IMR-90 (cell line): ENCODE results near the gene ETFA. TPM values are rescaled to one million over a fixed set of nuclear protein-coding genes. Genes with fewer than 3 reads are reported as not detected.

Source experiments
- ATAC-seq: fragments of 200-7000 bp; cut with Tn5 transposase; 2 replicates; pipeline ENCODE4 v1.9.1; 2020; ENCODE audit warnings: low read depth, mild to moderate bottlenecking, moderate library complexity
- BruUV-seq: library from RNA; stranded (reverse); fragments of 400-500 nt; replicated peaks from 2 replicates; lab custom pipeline; 2021; lab: Mats Ljungman, UMichigan
- CTCF ChIA-PET: fragments of 300-600 bp; formaldehyde crosslinking; extraction: SDS; loops from one replicate; lab custom pipeline; 2021; ENCODE audit warnings: antibody characterized with exemption; lab: Yijun Ruan, JAX
- POLR2A ChIA-PET: fragments of 300-600 bp; sonication (Branson Sonifier 250); formaldehyde crosslinking; loops from one replicate; lab custom pipeline; 2022; ENCODE audit warnings: antibody characterized with exemption; ENCODE audit not compliant: unreplicated experiment; lab: Charles Lee
- DNase-seq: peaks from one replicate; pipeline ENCODE4 v3.0.0; 2013
- H2AFZ ChIP-seq: replicated peaks from 2 replicates; pipeline ENCODE3; 2013; ENCODE audit warnings: low read length, mild to moderate bottlenecking; ENCODE audit not compliant: poor library complexity
- H2AK5ac ChIP-seq: 2 replicates; pipeline ENCODE4 v1.6.1; 2013; ENCODE audit warnings: low read depth, low read length, inconsistent platforms
- H2AK9ac ChIP-seq: replicated peaks from 2 replicates; pipeline ENCODE3; 2013; ENCODE audit warnings: mild to moderate bottlenecking, low read depth, low read length, moderate library complexity; ENCODE audit not compliant: poor library complexity
- H2BK120ac ChIP-seq: 2 replicates; pipeline ENCODE4 v1.6.1; 2013; ENCODE audit warnings: low read depth, low read length, inconsistent platforms
- H2BK15ac ChIP-seq: 3 replicates; pipeline ENCODE4 v1.6.1; 2013; ENCODE audit warnings: low read depth, low read length, inconsistent platforms
- H2BK20ac ChIP-seq: 2 replicates; pipeline ENCODE4 v1.6.1; 2013; ENCODE audit warnings: low read depth, mild to moderate bottlenecking, inconsistent platforms, low read length, moderate library complexity
- H2BK5ac ChIP-seq: 2 replicates; pipeline ENCODE4 v1.6.1; 2013; ENCODE audit warnings: mild to moderate bottlenecking, low read depth, low read length, inconsistent platforms; ENCODE audit not compliant: poor library complexity, severe bottlenecking
- H3K14ac ChIP-seq: replicated peaks from 2 replicates; pipeline ENCODE4 v1.6.1; 2013; ENCODE audit warnings: low read depth, low read length, inconsistent platforms
- H3K18ac ChIP-seq: 2 replicates; pipeline ENCODE4 v1.6.1; 2013; ENCODE audit warnings: low read depth, low read length, control low read depth
- H3K23ac ChIP-seq: 2 replicates; pipeline ENCODE4 v1.6.1; 2013; ENCODE audit warnings: low read depth, low read length, inconsistent platforms
- H3K27ac ChIP-seq: 2 replicates; pipeline ENCODE4 v1.5.1; 2013; ENCODE audit warnings: mild to moderate bottlenecking, control low read depth, low read length; ENCODE audit not compliant: insufficient read depth
- H3K27me3 ChIP-seq: 2 replicates; pipeline ENCODE4 v1.6.1; 2013; ENCODE audit warnings: low read length; ENCODE audit not compliant: control insufficient read depth, insufficient read depth
- H3K36me3 ChIP-seq: 2 replicates; pipeline ENCODE4 v1.6.1; 2013; ENCODE audit warnings: low read length, mixed read lengths; ENCODE audit not compliant: control insufficient read depth, insufficient read depth
- H3K4ac ChIP-seq: 2 replicates; pipeline ENCODE4 v1.6.1; 2013; ENCODE audit warnings: low read depth, low read length, inconsistent platforms
- H3K4me1 ChIP-seq: 2 replicates; pipeline ENCODE4 v1.6.1; 2013; ENCODE audit warnings: low read length, mixed read lengths; ENCODE audit not compliant: control insufficient read depth, insufficient read depth
- H3K4me2 ChIP-seq: 2 replicates; pipeline ENCODE4 v1.6.1; 2013; ENCODE audit warnings: low read depth, mild to moderate bottlenecking, control low read depth, low read length, moderate library complexity
- H3K4me3 ChIP-seq: 2 replicates; pipeline ENCODE4 v1.5.1; 2013; ENCODE audit warnings: low read depth, mild to moderate bottlenecking, control low read depth, low read length, moderate library complexity; ENCODE audit not compliant: insufficient read depth
- H3K56ac ChIP-seq: 2 replicates; pipeline ENCODE4 v1.6.1; 2013; ENCODE audit warnings: low read length, inconsistent platforms; ENCODE audit not compliant: insufficient read depth; ENCODE audit errors: extremely low read depth
- H3K79me1 ChIP-seq, 2 experiments: 2 replicates each; pipeline ENCODE4 v1.6.1; 2013; ENCODE audit warnings: low read length in 2 of 2, inconsistent platforms in 1 of 2, low read depth in 1 of 2
- H3K9ac ChIP-seq: 2 replicates; pipeline ENCODE4 v1.6.1; 2013; ENCODE audit warnings: low read depth, low read length, control low read depth
- H3K9me1 ChIP-seq: 2 replicates; pipeline ENCODE4 v1.6.1; 2013; ENCODE audit warnings: low read length, inconsistent platforms; ENCODE audit not compliant: insufficient read depth
- H3K9me3 ChIP-seq: 2 replicates; pipeline ENCODE4 v1.6.1; 2013; ENCODE audit warnings: low read length; ENCODE audit not compliant: control insufficient read depth, insufficient read depth
- H4K20me1 ChIP-seq: 2 replicates; pipeline ENCODE4 v1.6.1; 2013; ENCODE audit warnings: low read length, inconsistent platforms; ENCODE audit not compliant: insufficient read depth
- H4K5ac ChIP-seq: 2 replicates; pipeline ENCODE4 v1.6.1; 2013; ENCODE audit warnings: mild to moderate bottlenecking, low read depth, low read length, control low read depth
- H4K8ac ChIP-seq, 2 experiments: 2 replicates each; pipeline ENCODE4 v1.6.1; 2013; ENCODE audit warnings: low read depth in 2 of 2, low read length in 2 of 2, control low read depth in 1 of 2, inconsistent platforms in 1 of 2
- H4K91ac ChIP-seq: 2 replicates; pipeline ENCODE4 v1.6.1; 2013; ENCODE audit warnings: low read depth, low read length, inconsistent platforms; ENCODE audit not compliant: insufficient read depth
- BHLHE40 ChIP-seq: fragments of 150-350 bp; IDR thresholded peaks from 2 replicates; pipeline ENCODE4 v1.6.1; 2016; ENCODE audit warnings: mild to moderate bottlenecking, low read depth, low read length
- CHD1 ChIP-seq: IDR thresholded peaks from 2 replicates; pipeline ENCODE4 v1.6.1; 2012; ENCODE audit warnings: low read depth, low read length, improper control_type of control experiment
- MAFK ChIP-seq: IDR thresholded peaks from 2 replicates; pipeline ENCODE4 v1.6.1; 2012; ENCODE audit warnings: low read depth, low read length, improper control_type of control experiment
- MAZ ChIP-seq: IDR thresholded peaks from 2 replicates; pipeline ENCODE4 v1.6.1; 2012; ENCODE audit warnings: low read depth, mild to moderate bottlenecking, low read length, improper control_type of control experiment, moderate library complexity, borderline replicate concordance
- NFE2L2 ChIP-seq: fragments of 150-350 bp; IDR thresholded peaks from 2 replicates; pipeline ENCODE4 v1.6.1; 2016; ENCODE audit warnings: low read depth, mild to moderate bottlenecking, low read length
- RAD21 ChIP-seq: IDR thresholded peaks from 2 replicates; pipeline ENCODE4 v1.6.1; 2012; ENCODE audit warnings: low read length, improper control_type of control experiment
- RCOR1 ChIP-seq: IDR thresholded peaks from 2 replicates; pipeline ENCODE4 v1.6.1; 2012; ENCODE audit warnings: mild to moderate bottlenecking, low read length, improper control_type of control experiment; ENCODE audit not compliant: insufficient replicate concordance
- RFX5 ChIP-seq: IDR thresholded peaks from 2 replicates; pipeline ENCODE4 v1.8.0; 2012; ENCODE audit warnings: low read depth, mild to moderate bottlenecking, low read length, moderate library complexity
- SMC3 ChIP-seq: fragments of 150-350 bp; IDR thresholded peaks from 2 replicates; pipeline ENCODE4 v1.6.1; 2016; ENCODE audit warnings: low read depth, mild to moderate bottlenecking, antibody characterized with exemption, low read length, moderate library complexity
- WGBS, 2 experiments: methylation state at CpG; one replicate each; pipeline versions ENCODE4 v1.1.5 to v1.1.7; 2013; ENCODE audit warnings: missing lambda C conversion rate in 2 of 2; ENCODE audit not compliant: insufficient read length in 1 of 2; ENCODE audit errors: extremely low coverage in 2 of 2; 5-methylcytosine and 5-hydroxymethylcytosine counted together
- dilution Hi-C: fragments of 300-500 bp; cut with HindIII; formaldehyde crosslinking; loops from one replicate; pipeline ENCODE4 v1.14.3; 2018; ENCODE audit warnings: low sequenced_read_pairs; ENCODE audit not compliant: unreplicated experiment
- in situ Hi-C: fragments of 300-500 bp; cut with MboI; formaldehyde crosslinking; loops from 3 replicates; pipeline ENCODE4 v1.14.3; 2019; ENCODE audit warnings: low sequenced_read_pairs, inconsistent platforms, mixed read lengths
- intact Hi-C: fragments of 100-400 bp; cut with micrococcal nuclease; formaldehyde crosslinking; loops from 2 replicates; pipeline ENCODE4 v1.10.0; 2022
- polyA plus RNA-seq, 3 experiments: library from polyadenylated mRNA; depleted of rRNA; stranded (reverse); fragments of >200 nt; gene quantifications; 2 replicates each; pipeline ENCODE4 v1.2.3, GENCODE V29; 2012; ENCODE audit warnings: low replicate concordance in 1 of 3
- total RNA-seq: library from RNA; depleted of rRNA; stranded (reverse); fragments of >200 nt; gene quantifications from 2 replicates; pipeline ENCODE4 v1.2.3, GENCODE V29; 2012
- TF ChIP-seq, protein P1 (sequence below): conservative IDR thresholded peaks from 2 replicates; pipeline ENCODE4 v1.5.1; 2012; ENCODE audit warnings: mild to moderate bottlenecking, low read depth, low read length, improper control_type of control experiment
- TF ChIP-seq, protein P2 (sequence below): fragments of 150-350 bp; IDR thresholded peaks from 2 replicates; pipeline ENCODE4 v1.6.1; 2017; ENCODE audit warnings: mild to moderate bottlenecking, antibody characterized with exemption, low read length, low read depth
- TF ChIP-seq, protein P3 (sequence below): fragments of 150-350 bp; IDR thresholded peaks from 2 replicates; pipeline ENCODE4 v1.6.1; 2016; ENCODE audit warnings: low read depth, mild to moderate bottlenecking, low read length, moderate library complexity, borderline replicate concordance

Gene ETFA
- total and polyA plus RNA-seq, 2 of the 4 experiments (the other 2 are of a cell fraction): 115 to 172 TPM

DNA sequence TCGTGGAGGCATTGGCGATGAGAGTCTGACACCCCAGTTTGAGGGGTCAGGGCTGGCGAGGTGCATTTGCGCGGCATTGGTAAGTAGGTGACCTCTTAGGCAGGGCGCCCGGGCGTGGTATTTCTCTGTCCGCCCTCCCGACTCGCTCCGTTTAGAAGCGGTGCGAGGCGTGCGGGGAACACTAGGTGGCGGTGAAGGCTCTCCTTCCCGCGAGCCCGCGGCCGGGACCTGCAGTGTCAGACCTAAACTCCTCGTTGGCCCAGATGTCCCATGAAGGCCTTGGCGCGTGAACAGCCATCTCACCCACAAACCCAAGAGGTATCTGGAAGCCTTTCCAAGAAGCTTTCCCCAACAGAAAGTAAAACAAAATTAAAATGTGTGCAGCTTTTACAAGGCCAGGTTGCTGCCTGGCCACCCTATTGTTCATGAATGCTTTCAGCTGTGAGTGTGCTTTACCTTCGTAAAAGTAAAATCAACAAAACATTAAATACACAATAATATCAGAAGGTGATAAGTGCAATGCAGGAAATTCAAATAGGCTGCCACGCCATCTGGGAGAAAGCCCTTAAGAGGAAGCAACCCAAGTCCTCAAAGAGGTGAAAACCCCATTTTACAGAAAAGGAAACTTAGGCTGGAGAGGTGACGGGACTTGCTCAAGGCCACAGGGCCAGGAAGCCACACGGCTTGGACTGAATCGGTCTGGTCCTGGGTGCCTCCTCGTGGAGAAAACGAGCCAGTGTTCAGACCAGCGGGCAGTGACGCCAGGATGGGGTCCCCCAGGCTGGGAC is 120.3 kb downstream of the ETFA start:
- in situ Hi-C loops: loop anchor here (10.0 kb wide), 1 partner anchor 674 kb away; no protein-coding TSS in a partner anchor
- 24% methylated on average over 26 of the region's 34 CpGs; no CpG with 5 or more reads in 1 of the 2 experiments for WGBS, 2 experiments
- H3K4me2 ChIP-seq: peak overlapping the region; percentile 84

More for the DNA sequence above, 120.3 kb downstream of the ETFA start:
- intact Hi-C loops (loop anchor here (1.0 kb wide), 2 partner anchors 139 to 675 kb away; no protein-coding TSS in a partner anchor), dilution Hi-C loops (no loop called here)
- Histone ChIP-seq H3K23ac (no peak overlapping the region), H3K56ac (no peak overlapping the region), H3K27ac (no peak overlapping the region), H2BK20ac (peak overlapping the region; percentile 27; the same call in 1 of the 2 replicates), H3K79me1 (0 out of 4 replicates have a peak, but pooled peaks cover 0 to under 1% of the 10 kb centered on the region in 2 experiments), H3K36me3 (no peaks in the 10 kb centered on the region), H2BK15ac (no peak overlapping the region), H3K18ac (no peak overlapping the region), H4K91ac (no peak overlapping the region), H3K4me1 (peaks cover 9% of the 10 kb centered on the region), H2BK120ac (peak overlapping the region; percentile 54; the same call in 1 of the 2 replicates), H2BK5ac (no peak overlapping the region), H4K5ac (no peak overlapping the region), H3K9ac (peak overlapping the region; percentile 39; the same call in 1 of the 2 replicates), H3K4ac (peak overlapping the region; percentile 53; the same call in 1 of the 2 replicates), H3K14ac (no peak overlapping the region; the same call in 1 of the 2 replicates), H2AFZ (peak overlapping the region; percentile 86), H4K20me1 (no peaks in the 10 kb centered on the region; the same call in 1 of the 2 replicates), H3K4me3 (peak overlapping the region; percentile 14; the same call in 1 of the 2 replicates), H2AK9ac (no peak overlapping the region), H3K9me3 (no peaks in the 10 kb centered on the region), H4K8ac (0 out of 4 replicates have a peak overlapping the region, but pooled peaks of 1 of the 2 experiments have one; percentile 3), H3K27me3 (no peaks in the 10 kb centered on the region; the same call in 1 of the 2 replicates), H2AK5ac (peak overlapping the region; percentile 68; the same call in 1 of the 2 replicates), H3K9me1 (peaks cover 11% of the 10 kb centered on the region)
- ChIA-PET POLR2A (no interaction called here), CTCF (interaction anchor here (0.5 to 1.6 kb wide), 4 partner anchors 28 to 675 kb away, joined by 3 to 5 read pairs (median 4); no protein-coding TSS in a partner anchor)
- DNase-seq (peak; percentile 62), ATAC-seq (peak; percentile 95)
- no TSS peak for BruUV-seq
- TF ChIP-seq RFX5: no peak
- no peak for TF ChIP-seq BHLHE40
- no peak for TF ChIP-seq NFE2L2
- no peak for TF ChIP-seq MAFK
- peak; percentile 25; the same call in 1 of the 2 replicates for TF ChIP-seq MAZ
- peak; percentile 90 for TF ChIP-seq SMC3
- TF ChIP-seq, protein P1, sequence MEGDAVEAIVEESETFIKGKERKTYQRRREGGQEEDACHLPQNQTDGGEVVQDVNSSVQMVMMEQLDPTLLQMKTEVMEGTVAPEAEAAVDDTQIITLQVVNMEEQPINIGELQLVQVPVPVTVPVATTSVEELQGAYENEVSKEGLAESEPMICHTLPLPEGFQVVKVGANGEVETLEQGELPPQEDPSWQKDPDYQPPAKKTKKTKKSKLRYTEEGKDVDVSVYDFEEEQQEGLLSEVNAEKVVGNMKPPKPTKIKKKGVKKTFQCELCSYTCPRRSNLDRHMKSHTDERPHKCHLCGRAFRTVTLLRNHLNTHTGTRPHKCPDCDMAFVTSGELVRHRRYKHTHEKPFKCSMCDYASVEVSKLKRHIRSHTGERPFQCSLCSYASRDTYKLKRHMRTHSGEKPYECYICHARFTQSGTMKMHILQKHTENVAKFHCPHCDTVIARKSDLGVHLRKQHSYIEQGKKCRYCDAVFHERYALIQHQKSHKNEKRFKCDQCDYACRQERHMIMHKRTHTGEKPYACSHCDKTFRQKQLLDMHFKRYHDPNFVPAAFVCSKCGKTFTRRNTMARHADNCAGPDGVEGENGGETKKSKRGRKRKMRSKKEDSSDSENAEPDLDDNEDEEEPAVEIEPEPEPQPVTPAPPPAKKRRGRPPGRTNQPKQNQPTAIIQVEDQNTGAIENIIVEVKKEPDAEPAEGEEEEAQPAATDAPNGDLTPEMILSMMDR: peak; percentile 92
- TF ChIP-seq, protein P2, sequence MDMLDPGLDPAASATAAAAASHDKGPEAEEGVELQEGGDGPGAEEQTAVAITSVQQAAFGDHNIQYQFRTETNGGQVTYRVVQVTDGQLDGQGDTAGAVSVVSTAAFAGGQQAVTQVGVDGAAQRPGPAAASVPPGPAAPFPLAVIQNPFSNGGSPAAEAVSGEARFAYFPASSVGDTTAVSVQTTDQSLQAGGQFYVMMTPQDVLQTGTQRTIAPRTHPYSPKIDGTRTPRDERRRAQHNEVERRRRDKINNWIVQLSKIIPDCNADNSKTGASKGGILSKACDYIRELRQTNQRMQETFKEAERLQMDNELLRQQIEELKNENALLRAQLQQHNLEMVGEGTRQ: no peak
- TF ChIP-seq CHD1: no peak
- TF ChIP-seq, protein P3, sequence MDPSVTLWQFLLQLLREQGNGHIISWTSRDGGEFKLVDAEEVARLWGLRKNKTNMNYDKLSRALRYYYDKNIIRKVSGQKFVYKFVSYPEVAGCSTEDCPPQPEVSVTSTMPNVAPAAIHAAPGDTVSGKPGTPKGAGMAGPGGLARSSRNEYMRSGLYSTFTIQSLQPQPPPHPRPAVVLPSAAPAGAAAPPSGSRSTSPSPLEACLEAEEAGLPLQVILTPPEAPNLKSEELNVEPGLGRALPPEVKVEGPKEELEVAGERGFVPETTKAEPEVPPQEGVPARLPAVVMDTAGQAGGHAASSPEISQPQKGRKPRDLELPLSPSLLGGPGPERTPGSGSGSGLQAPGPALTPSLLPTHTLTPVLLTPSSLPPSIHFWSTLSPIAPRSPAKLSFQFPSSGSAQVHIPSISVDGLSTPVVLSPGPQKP: no peak
- TF ChIP-seq RAD21: peak; percentile 93
- TF ChIP-seq RCOR1: no peak
